ENCODE data around the gene HELQ. TPM values are rescaled to one million over a fixed set of nuclear protein-coding genes. Genes with fewer than 3 reads are reported as not detected.

The HELQ gene
- total and polyA plus RNA-seq, 2 donors (not counting 1 experiment from before 2014, with no cell fraction given) = 12.0 to 14.4 TPM

DNA sequence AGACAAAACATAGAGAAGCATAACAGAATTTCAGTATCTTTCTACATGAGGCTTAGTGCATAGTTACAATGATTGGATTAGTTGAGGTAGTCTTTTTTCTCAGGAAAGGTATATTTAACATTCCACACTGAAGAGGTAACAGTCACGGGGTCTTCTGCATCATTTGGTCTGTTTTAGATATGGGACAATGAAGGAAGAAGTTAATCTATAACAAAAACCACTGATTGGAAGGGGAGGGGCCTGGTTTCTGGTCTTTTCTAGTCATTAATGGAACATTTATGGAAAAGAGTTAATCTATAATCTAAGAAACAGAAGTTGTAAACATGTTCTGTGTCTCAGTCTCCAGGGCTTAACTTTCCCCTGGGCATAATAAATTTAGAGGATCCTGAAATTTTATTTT lies 83.7 kb downstream of the HELQ start:
- TF ChIP-seq EZH2 (IDR thresholded peaks at IDR 0.05; ENCODE audit: low read length, missing control alignments) = no peak
- TF ChIP-seq, protein P1, sequence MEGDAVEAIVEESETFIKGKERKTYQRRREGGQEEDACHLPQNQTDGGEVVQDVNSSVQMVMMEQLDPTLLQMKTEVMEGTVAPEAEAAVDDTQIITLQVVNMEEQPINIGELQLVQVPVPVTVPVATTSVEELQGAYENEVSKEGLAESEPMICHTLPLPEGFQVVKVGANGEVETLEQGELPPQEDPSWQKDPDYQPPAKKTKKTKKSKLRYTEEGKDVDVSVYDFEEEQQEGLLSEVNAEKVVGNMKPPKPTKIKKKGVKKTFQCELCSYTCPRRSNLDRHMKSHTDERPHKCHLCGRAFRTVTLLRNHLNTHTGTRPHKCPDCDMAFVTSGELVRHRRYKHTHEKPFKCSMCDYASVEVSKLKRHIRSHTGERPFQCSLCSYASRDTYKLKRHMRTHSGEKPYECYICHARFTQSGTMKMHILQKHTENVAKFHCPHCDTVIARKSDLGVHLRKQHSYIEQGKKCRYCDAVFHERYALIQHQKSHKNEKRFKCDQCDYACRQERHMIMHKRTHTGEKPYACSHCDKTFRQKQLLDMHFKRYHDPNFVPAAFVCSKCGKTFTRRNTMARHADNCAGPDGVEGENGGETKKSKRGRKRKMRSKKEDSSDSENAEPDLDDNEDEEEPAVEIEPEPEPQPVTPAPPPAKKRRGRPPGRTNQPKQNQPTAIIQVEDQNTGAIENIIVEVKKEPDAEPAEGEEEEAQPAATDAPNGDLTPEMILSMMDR (conservative IDR thresholded peaks at IDR 0.05 in 1 of 2, IDR thresholded peaks at IDR 0.05 in 1 of 2; ENCODE audit: low read depth in 1 of 2, low read length in 2 of 2) = no peak
- Histone ChIP-seq H3K79me2 (ENCODE audit: control insufficient read depth, insufficient read depth, low read length) (no peaks in the 10 kb centered on the region), H4K20me1 (ENCODE audit: control insufficient read depth, extremely low read depth, insufficient read depth, low read length) (no peaks in the 10 kb centered on the region)

DNA sequence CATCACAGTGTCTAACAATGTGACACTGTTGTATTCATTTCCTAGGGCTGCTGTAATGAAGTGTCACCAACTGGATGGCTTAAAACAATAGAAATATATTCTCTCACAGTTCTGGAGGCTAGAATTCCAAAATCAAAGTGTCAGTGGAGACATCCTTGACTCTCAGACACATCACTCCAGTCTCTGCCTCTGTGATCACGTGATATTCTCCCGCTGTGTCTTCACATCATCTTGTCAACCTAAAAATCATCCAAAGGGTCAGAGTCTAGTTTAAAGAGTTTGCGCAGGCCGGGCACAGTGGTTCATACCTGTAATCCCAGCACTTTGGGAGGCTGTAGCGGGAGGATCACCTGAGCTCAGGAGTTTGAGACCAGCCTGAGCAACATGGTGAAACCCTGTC lies 84.4 kb downstream of the HELQ start:
- H3K9me3 ChIP-seq (ENCODE audit: control insufficient read depth, insufficient read depth, low read depth, low read length) = no peaks in the 10 kb centered on the region
- no peak overlapping the region for H2AFZ ChIP-seq (ENCODE audit: low read length)
- no peak overlapping the region for H3K4me3 ChIP-seq (replicated peaks in 1 of 4; ENCODE audit: control extremely low read depth in 1 of 4, insufficient read depth in 1 of 4, low read depth in 3 of 4, low read length in 4 of 4)
- H4K20me1 ChIP-seq (ENCODE audit: control insufficient read depth, extremely low read depth, insufficient read depth, low read length) = no peaks in the 10 kb centered on the region
- no peak for DNase-seq (ENCODE audit: low read depth in 2 of 2)
- TF ChIP-seq EZH2 (IDR thresholded peaks at IDR 0.05; ENCODE audit: low read length, missing control alignments) = no peak
- TF ChIP-seq, protein P1 (conservative IDR thresholded peaks at IDR 0.05 in 1 of 2, IDR thresholded peaks at IDR 0.05 in 1 of 2; ENCODE audit: low read depth in 1 of 2, low read length in 2 of 2) = no peak
- peaks cover 5% of the 10 kb centered on the region for H3K27me3 ChIP-seq (ENCODE audit: control insufficient read depth, insufficient read depth, low read length)
- no peak overlapping the region for H3K4me2 ChIP-seq (ENCODE audit: extremely low read depth, insufficient read depth, low read length)
- no peaks in the 10 kb centered on the region for H3K79me2 ChIP-seq (ENCODE audit: control insufficient read depth, insufficient read depth, low read length)
- no peaks in the 10 kb centered on the region for H3K36me3 ChIP-seq (ENCODE audit: control insufficient read depth, insufficient read depth, low read length)
- no peak overlapping the region for H3K9ac ChIP-seq (ENCODE audit: insufficient read depth, low read length)
- H3K4me1 ChIP-seq (ENCODE audit: control insufficient read depth, extremely low read depth, insufficient read depth, low read length) = no peaks in the 10 kb centered on the region
- H3K27ac ChIP-seq (ENCODE audit: insufficient read depth, low read length) = no peak overlapping the region

More for the DNA sequence above, 83.7 kb downstream of the HELQ start:
- H3K27ac ChIP-seq (ENCODE audit: insufficient read depth, low read length) = no peak overlapping the region
- no peaks in the 10 kb centered on the region for H3K9me3 ChIP-seq (ENCODE audit: control insufficient read depth, insufficient read depth, low read depth, low read length)
- H3K4me1 ChIP-seq (ENCODE audit: control insufficient read depth, extremely low read depth, insufficient read depth, low read length) = no peaks in the 10 kb centered on the region
- no peak overlapping the region for H2AFZ ChIP-seq (ENCODE audit: low read length)
- no peak for DNase-seq (ENCODE audit: low read depth in 2 of 2)
- H3K36me3 ChIP-seq (ENCODE audit: control insufficient read depth, insufficient read depth, low read length) = no peaks in the 10 kb centered on the region
- H3K9ac ChIP-seq (ENCODE audit: insufficient read depth, low read length) = no peak overlapping the region
- no peak overlapping the region for H3K4me3 ChIP-seq (replicated peaks in 1 of 4; ENCODE audit: control extremely low read depth in 1 of 4, insufficient read depth in 1 of 4, low read depth in 3 of 4, low read length in 4 of 4)
- peaks cover 2% of the 10 kb centered on the region for H3K27me3 ChIP-seq (ENCODE audit: control insufficient read depth, insufficient read depth, low read length)
- H3K4me2 ChIP-seq (ENCODE audit: extremely low read depth, insufficient read depth, low read length) = no peak overlapping the region

DNA sequence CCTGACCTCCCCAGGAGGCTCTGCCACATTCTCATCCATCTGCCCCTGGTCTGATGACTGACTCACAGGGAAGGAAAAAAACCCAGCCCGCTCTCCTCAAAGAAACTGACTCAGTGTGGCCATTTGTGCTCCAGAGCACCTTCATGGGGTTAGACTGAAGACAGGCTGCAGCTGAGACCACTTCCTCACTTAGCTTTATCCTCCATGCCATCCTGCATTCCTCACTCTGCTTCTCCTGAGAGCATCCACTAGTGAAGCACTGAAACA lies 85.0 kb downstream of the HELQ start:
- DNase-seq (ENCODE audit: low read depth in 2 of 2) = peak in 1 of 2 donors; percentile 51
- Histone ChIP-seq H2AFZ (ENCODE audit: low read length) (no peak overlapping the region), H3K4me3 (replicated peaks in 1 of 4; ENCODE audit: control extremely low read depth in 1 of 4, insufficient read depth in 1 of 4, low read depth in 3 of 4, low read length in 4 of 4) (no peak overlapping the region), H3K27ac (ENCODE audit: insufficient read depth, low read length) (no peak overlapping the region), H3K79me2 (ENCODE audit: control insufficient read depth, insufficient read depth, low read length) (no peaks in the 10 kb centered on the region), H3K27me3 (ENCODE audit: control insufficient read depth, insufficient read depth, low read length) (peaks cover 5% of the 10 kb centered on the region), H3K4me2 (ENCODE audit: extremely low read depth, insufficient read depth, low read length) (no peak overlapping the region), H3K36me3 (ENCODE audit: control insufficient read depth, insufficient read depth, low read length) (no peaks in the 10 kb centered on the region), H3K4me1 (ENCODE audit: control insufficient read depth, extremely low read depth, insufficient read depth, low read length) (no peaks in the 10 kb centered on the region), H4K20me1 (ENCODE audit: control insufficient read depth, extremely low read depth, insufficient read depth, low read length) (no peaks in the 10 kb centered on the region), H3K9me3 (ENCODE audit: control insufficient read depth, insufficient read depth, low read depth, low read length) (no peaks in the 10 kb centered on the region), H3K9ac (ENCODE audit: insufficient read depth, low read length) (no peak overlapping the region)
- TF ChIP-seq, protein P1 (conservative IDR thresholded peaks at IDR 0.05 in 1 of 2, IDR thresholded peaks at IDR 0.05 in 1 of 2; ENCODE audit: low read depth in 1 of 2, low read length in 2 of 2) = no peak
- TF ChIP-seq EZH2 (IDR thresholded peaks at IDR 0.05; ENCODE audit: low read length, missing control alignments) = no peak

Data from fibroblast of lung (primary cell).